ENCODE results near the gene CALHM3. TPM values are rescaled to one million over a fixed set of nuclear protein-coding genes. Genes with fewer than 3 reads are reported as not detected.

Gene CALHM3
- total RNA-seq, 1 experiment from 2014 or later = 0.39 TPM

Other genes starting within 250 kb of the CALHM3 start
- gene RPEL1, start 233.4 kb downstream of the CALHM3 start, total RNA-seq (2014; rRNA removed; shearing (Covaris generic)) = 0.12 TPM in 1 of 2 replicates, not detected in the other
- not detected in 2 replicates for gene INA, start 202.1 kb downstream of the CALHM3 start, total RNA-seq (2014; rRNA removed; shearing (Covaris generic))
- gene PCGF6, start 128.1 kb downstream of the CALHM3 start, total RNA-seq (2014; rRNA removed; shearing (Covaris generic)) = 16.8 and 26.6 TPM in 2 replicates
- gene TAF5, start 111.3 kb downstream of the CALHM3 start, total RNA-seq (2014; rRNA removed; shearing (Covaris generic)) = 4.9 and 7.6 TPM in 2 replicates
- gene ATP5MK, start 82.8 kb downstream of the CALHM3 start, total RNA-seq (2014; rRNA removed; shearing (Covaris generic)) = 454 and 610 TPM in 2 replicates
- 16.3 and 16.5 TPM in 2 replicates for gene PDCD11, start 82.6 kb downstream of the CALHM3 start, total RNA-seq (2014; rRNA removed; shearing (Covaris generic))
- 33.3 and 37.7 TPM in 2 replicates for gene CALHM2, start 26.9 kb downstream of the CALHM3 start, total RNA-seq (2014; rRNA removed; shearing (Covaris generic))
- gene CALHM1, start 20.3 kb downstream of the CALHM3 start, total RNA-seq (2014; rRNA removed; shearing (Covaris generic)) = not detected in 2 replicates
- 4.5 and 19.9 TPM in 2 replicates for gene NEURL1, start 14.5 kb upstream of the CALHM3 start, total RNA-seq (2014; rRNA removed; shearing (Covaris generic))